Measurements from ENCODE around the gene DCP1A.

Gene DCP1A

GRCh38 chr3:53238051-53238850 lies 109.1 kb downstream of the DCP1A start:
- TF ChIP-seq, protein P1, sequence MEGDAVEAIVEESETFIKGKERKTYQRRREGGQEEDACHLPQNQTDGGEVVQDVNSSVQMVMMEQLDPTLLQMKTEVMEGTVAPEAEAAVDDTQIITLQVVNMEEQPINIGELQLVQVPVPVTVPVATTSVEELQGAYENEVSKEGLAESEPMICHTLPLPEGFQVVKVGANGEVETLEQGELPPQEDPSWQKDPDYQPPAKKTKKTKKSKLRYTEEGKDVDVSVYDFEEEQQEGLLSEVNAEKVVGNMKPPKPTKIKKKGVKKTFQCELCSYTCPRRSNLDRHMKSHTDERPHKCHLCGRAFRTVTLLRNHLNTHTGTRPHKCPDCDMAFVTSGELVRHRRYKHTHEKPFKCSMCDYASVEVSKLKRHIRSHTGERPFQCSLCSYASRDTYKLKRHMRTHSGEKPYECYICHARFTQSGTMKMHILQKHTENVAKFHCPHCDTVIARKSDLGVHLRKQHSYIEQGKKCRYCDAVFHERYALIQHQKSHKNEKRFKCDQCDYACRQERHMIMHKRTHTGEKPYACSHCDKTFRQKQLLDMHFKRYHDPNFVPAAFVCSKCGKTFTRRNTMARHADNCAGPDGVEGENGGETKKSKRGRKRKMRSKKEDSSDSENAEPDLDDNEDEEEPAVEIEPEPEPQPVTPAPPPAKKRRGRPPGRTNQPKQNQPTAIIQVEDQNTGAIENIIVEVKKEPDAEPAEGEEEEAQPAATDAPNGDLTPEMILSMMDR (IDR thresholded peaks at IDR 0.05; ENCODE audit: low read depth, low read length), result no peak

DNA sequence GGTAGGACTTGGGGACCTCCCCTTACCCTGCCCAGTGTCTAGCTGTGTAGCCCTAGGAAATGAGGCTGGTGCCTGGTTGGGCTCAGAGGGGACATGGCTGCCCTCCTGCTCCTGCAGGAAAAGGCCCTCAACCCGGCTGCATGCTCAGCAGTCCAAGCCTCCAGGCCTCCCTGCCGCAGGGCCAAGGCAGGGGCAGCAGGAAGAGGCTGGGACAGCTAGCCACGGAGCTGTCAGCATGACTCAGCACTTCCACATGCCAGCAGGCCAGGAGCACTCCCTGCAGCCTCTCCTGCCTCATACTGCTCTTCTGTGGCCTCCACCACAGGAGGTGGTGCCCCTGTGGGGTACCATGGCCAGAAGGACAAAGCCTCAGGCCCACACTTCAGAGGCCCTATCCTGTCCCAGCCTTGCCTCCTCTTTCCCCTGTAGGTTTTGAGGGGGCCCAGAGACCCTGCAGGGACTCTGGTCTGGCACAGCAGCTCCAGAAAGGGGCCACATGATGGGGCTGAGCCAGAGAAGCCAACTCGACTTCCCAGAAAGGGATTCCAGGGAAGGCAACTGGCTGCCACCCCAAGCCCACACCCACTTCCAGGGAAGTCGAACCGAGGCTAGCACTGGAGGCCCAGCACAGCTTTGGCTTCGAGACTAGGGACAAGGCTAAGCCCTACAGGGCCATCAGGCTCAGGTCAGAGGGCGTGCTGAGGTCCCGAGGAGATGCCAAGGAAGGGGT lies 111.1 kb downstream of the DCP1A start:
- in situ Hi-C loops (cut with HindIII; ENCODE audit: low sequenced_read_pairs), result loop anchor here (10.0 kb wide), 1 partner anchor 109 kb away; the partner anchor contains the start of gene DCP1A
- no peak overlapping the region for H3K4me3 ChIP-seq (ENCODE audit: low read depth, low read length)
- DNase-seq (ENCODE audit: low read depth, low spot score), result peak; percentile 88
- TF ChIP-seq, protein P1 (IDR thresholded peaks at IDR 0.05; ENCODE audit: low read depth, low read length), result no peak

More at GRCh38 chr3:53238051-53238850, 109.1 kb downstream of the DCP1A start:
- in situ Hi-C loops (cut with HindIII; ENCODE audit: low sequenced_read_pairs), result loop anchor here (10.0 kb wide), 1 partner anchor 107 kb away; the partner anchor contains the start of gene DCP1A
- peak; percentile 96 for DNase-seq (ENCODE audit: low read depth, low spot score)
- H3K4me3 ChIP-seq (ENCODE audit: low read depth, low read length), result no peak overlapping the region

- in situ Hi-C loops (cut with HindIII; ENCODE audit: low sequenced_read_pairs), result loop anchor here (10.0 kb wide), 1 partner anchor 109 kb away; the partner anchor contains the start of gene DCP1A
- H3K4me3 ChIP-seq (ENCODE audit: low read depth, low read length), result no peak overlapping the region
- TF ChIP-seq, protein P1 (IDR thresholded peaks at IDR 0.05; ENCODE audit: low read depth, low read length), result no peak
- no peak for DNase-seq (ENCODE audit: low read depth, low spot score)
These were observed 111.8 kb downstream of the DCP1A start for GRCh38 chr3:53235545-53235944.

DNA sequence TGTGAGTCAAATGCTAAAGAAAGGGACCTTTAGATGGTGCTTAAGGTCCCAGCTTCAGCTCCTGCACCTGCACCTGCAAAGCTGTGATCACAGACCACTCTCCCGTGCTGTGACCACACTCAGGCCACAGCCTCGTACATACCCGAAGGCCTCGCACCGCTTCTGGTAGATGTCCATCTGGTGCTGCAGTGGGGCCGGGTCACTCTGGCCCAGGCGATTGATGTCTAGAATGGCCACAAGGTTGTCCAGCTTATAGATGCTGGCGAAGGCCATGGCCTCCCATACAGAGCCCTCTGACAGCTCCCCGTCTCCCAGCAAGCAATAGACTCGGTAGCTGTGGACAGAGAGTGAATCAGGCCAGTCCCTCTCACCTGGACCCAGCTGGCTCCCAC lies 112.5 kb downstream of the DCP1A start:
- in situ Hi-C loops (cut with HindIII; ENCODE audit: low sequenced_read_pairs), result loop anchor here (10.0 kb wide), 1 partner anchor 110 kb away; the partner anchor contains the start of gene DCP1A
- TF ChIP-seq, protein P1 (IDR thresholded peaks at IDR 0.05; ENCODE audit: low read depth, low read length), result no peak
- H3K4me3 ChIP-seq (ENCODE audit: low read depth, low read length), result no peak overlapping the region
- no peak for DNase-seq (ENCODE audit: low read depth, low spot score)

DNA sequence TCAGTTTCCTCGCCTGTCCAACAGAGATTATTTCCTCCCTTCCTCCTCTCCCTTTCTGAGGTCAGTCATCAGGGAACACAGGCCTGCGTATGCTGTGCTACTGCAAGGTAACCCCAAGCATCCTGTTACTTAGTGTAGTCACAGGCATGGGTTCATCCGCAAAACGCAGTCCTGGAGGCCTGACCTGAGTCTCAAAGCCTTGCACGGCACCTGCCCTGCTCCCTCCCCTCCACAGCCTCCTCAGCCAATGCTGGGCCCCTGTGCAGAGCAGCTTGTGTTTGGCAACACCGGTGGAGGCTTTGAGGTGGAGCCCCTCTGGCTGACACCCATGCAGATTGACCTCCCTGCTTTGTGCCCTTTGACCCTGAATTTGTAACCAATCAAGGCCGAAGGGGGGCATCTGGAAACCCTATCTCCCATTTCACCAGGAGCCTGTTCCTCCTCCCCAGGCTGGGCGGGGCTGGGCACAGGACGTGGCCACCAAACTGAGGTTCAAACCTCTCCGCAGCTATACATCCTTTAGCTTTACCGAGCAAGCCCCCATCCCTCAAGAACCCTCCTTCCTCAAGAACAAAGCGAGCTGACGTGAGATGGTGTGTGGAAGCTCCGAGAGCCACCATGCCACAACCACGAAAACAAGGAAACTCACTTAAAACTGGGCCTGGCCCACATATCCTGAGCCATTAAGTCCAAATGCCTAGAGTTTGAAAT lies 113.1 kb downstream of the DCP1A start:
- TF ChIP-seq, protein P1 (IDR thresholded peaks at IDR 0.05; ENCODE audit: low read depth, low read length), result no peak
- in situ Hi-C loops (cut with HindIII; ENCODE audit: low sequenced_read_pairs), result loop anchor here (10.0 kb wide), 1 partner anchor 111 kb away; the partner anchor contains the start of gene DCP1A
- H3K4me3 ChIP-seq (ENCODE audit: low read depth, low read length), result no peak overlapping the region
- no peak for DNase-seq (ENCODE audit: low read depth, low spot score)

Measured in astrocyte of the spinal cord (primary cell).